ENCODE results near the gene RPS6KC1.
"Not testable (repeated sequence)": the region's sequence is repeated elsewhere in the genome, so short reads cannot be mapped to it uniquely, and the experiment has no call there.

Gene RPS6KC1

GRCh38 chr1:213279410-213279809 lies 228.4 kb downstream of the RPS6KC1 start:
- no peak for DNase-seq (ENCODE audit: low read depth in 2 of 2)

- no peak for DNase-seq (ENCODE audit: low read depth in 2 of 2)
These were observed 230.7 kb downstream of the RPS6KC1 start for GRCh38 chr1:213281640-213282301.

GRCh38 chr1:213284626-213285025 lies 233.6 kb downstream of the RPS6KC1 start:
- no peak for DNase-seq (ENCODE audit: low read depth in 2 of 2)

- no peak for DNase-seq (ENCODE audit: low read depth in 2 of 2)
These were observed 235.2 kb downstream of the RPS6KC1 start for GRCh38 chr1:213286235-213286634.

- DNase-seq (ENCODE audit: low read depth in 2 of 2), result no peak
These were observed 236.9 kb downstream of the RPS6KC1 start for GRCh38 chr1:213287987-213288386.

GRCh38 chr1:213291526-213291925 lies 240.5 kb downstream of the RPS6KC1 start:
- DNase-seq (ENCODE audit: low read depth in 2 of 2), result no peak

- DNase-seq (ENCODE audit: low read depth in 2 of 2), result no peak
These were observed 241.6 kb downstream of the RPS6KC1 start for GRCh38 chr1:213292614-213293013.

GRCh38 chr1:213295860-213296259 lies 244.8 kb downstream of the RPS6KC1 start:
- no peak for DNase-seq (ENCODE audit: low read depth in 2 of 2)

GRCh38 chr1:213296558-213296957 lies 245.5 kb downstream of the RPS6KC1 start:
- DNase-seq (ENCODE audit: low read depth in 2 of 2), result no peak

- DNase-seq (ENCODE audit: low read depth in 2 of 2), result no peak
These were observed 246.0 kb downstream of the RPS6KC1 start for GRCh38 chr1:213297021-213297420.

- DNase-seq (ENCODE audit: low read depth in 2 of 2), result no peak
These were observed 249.4 kb downstream of the RPS6KC1 start for GRCh38 chr1:213300433-213300832.

- DNase-seq (ENCODE audit: low read depth in 2 of 2), result not testable (repeated sequence)
These were observed 250.5 kb downstream of the RPS6KC1 start for GRCh38 chr1:213301524-213301923.

- no peak for DNase-seq (ENCODE audit: low read depth in 2 of 2)
These were observed 252.2 kb downstream of the RPS6KC1 start for GRCh38 chr1:213303286-213303685.

GRCh38 chr1:213315571-213315970 lies 264.5 kb downstream of the RPS6KC1 start:
- no peak for DNase-seq (ENCODE audit: low read depth in 2 of 2)

- not testable (repeated sequence) for DNase-seq (ENCODE audit: low read depth in 2 of 2)
These were observed 267.4 kb downstream of the RPS6KC1 start for GRCh38 chr1:213318458-213318857.

- DNase-seq (ENCODE audit: low read depth in 2 of 2), result no peak
These were observed 269.3 kb downstream of the RPS6KC1 start for GRCh38 chr1:213320191-213320870.

Measured in stimulated activated CD8-positive, alpha-beta memory T cell treated with anti-CD3 and anti-CD28 coated beads, Interleukin-2, amount 100 ng/mL, for 1 hour (primary cell).